ENCODE data around the gene UBC. TPM values are rescaled to one million over a fixed set of nuclear protein-coding genes. Genes with fewer than 3 reads are reported as not detected.

UBC gene
- total and polyA plus RNA-seq, 2 of the 4 experiments (the other 2 are of a cell fraction), result 2,042 to 4,320 TPM

- CTCF ChIA-PET, result interaction anchor here (0.5 kb wide), 1 partner anchor 16 kb away, joined by 3 read pairs; no protein-coding TSS in a partner anchor
- H2BK5ac ChIP-seq (ENCODE audit: low read depth, low read length, poor library complexity, severe bottlenecking), result no peak overlapping the region
- H3K4me1 ChIP-seq (ENCODE audit: control insufficient read depth, insufficient read depth, low read length), result peaks cover 2% of the 10 kb centered on the region; the same call in 1 of the 2 replicates
- H3K9ac ChIP-seq (ENCODE audit: low read depth, low read length), result no peak overlapping the region
- H3K9me3 ChIP-seq (ENCODE audit: control insufficient read depth, insufficient read depth, low read length), result 0 out of 2 replicates have a peak, but pooled peaks cover under 1% of the 10 kb centered on the region
- no peak overlapping the region for H2BK20ac ChIP-seq (ENCODE audit: low read depth, low read length)
- no peak overlapping the region for H2AK5ac ChIP-seq (ENCODE audit: low read depth, low read length)
- intact Hi-C loops (cut with micrococcal nuclease), result no loop called here
- no peak overlapping the region for H3K4me3 ChIP-seq (ENCODE audit: insufficient read depth, low read depth, low read length)
- H3K36me3 ChIP-seq (ENCODE audit: control insufficient read depth, insufficient read depth, low read length), result no peaks in the 10 kb centered on the region
- no peak overlapping the region for H4K5ac ChIP-seq (ENCODE audit: low read depth, low read length)
- DNase-seq (no peak), ATAC-seq (ENCODE audit: low read depth) (no peak)
- no peak overlapping the region for H3K27ac ChIP-seq (ENCODE audit: insufficient read depth, low read length)
- H2BK15ac ChIP-seq (ENCODE audit: low read depth, low read length), result no peak overlapping the region
- peak overlapping the region; percentile 53 for H2AFZ ChIP-seq (replicated peaks; ENCODE audit: low read length, poor library complexity)
- H3K18ac ChIP-seq (ENCODE audit: low read depth, low read length), result no peak overlapping the region
- no peak for TF ChIP-seq NFE2L2 (IDR thresholded peaks at IDR 0.05; ENCODE audit: low read depth, low read length)
- no peak for TF ChIP-seq CHD1 (IDR thresholded peaks at IDR 0.05; ENCODE audit: low read depth, low read length)
- no peak for TF ChIP-seq BHLHE40 (IDR thresholded peaks at IDR 0.05; ENCODE audit: low read depth, low read length)
- TF ChIP-seq SMC3 (IDR thresholded peaks at IDR 0.05; ENCODE audit: low read depth, low read length), result no peak
- no peak for TF ChIP-seq CEBPB (IDR thresholded peaks at IDR 0.05; ENCODE audit: low read depth, low read length)
- TF ChIP-seq MAZ (IDR thresholded peaks at IDR 0.05; ENCODE audit: borderline replicate concordance, low read depth, low read length), result no peak
- no peak for TF ChIP-seq USF2 (IDR thresholded peaks at IDR 0.05; ENCODE audit: low read depth, low read length)
- no peak for TF ChIP-seq RCOR1 (IDR thresholded peaks at IDR 0.05; ENCODE audit: insufficient replicate concordance, low read length)
- TF ChIP-seq FOS (IDR thresholded peaks at IDR 0.05; ENCODE audit: low read depth, low read length), result no peak
- TF ChIP-seq POLR2A (IDR thresholded peaks at IDR 0.05; ENCODE audit: low read depth, low read length), result no peak
- no peak for TF ChIP-seq ELK1 (IDR thresholded peaks at IDR 0.05; ENCODE audit: borderline replicate concordance, low read depth, low read length)
- no peak for TF ChIP-seq CTCF (conservative IDR thresholded peaks at IDR 0.05; ENCODE audit: low read depth, low read length)
- TF ChIP-seq MAFK (IDR thresholded peaks at IDR 0.05; ENCODE audit: low read depth, low read length), result no peak
- TF ChIP-seq RAD21 (IDR thresholded peaks at IDR 0.05; ENCODE audit: low read length), result no peak
- TF ChIP-seq MXI1 (IDR thresholded peaks at IDR 0.05; ENCODE audit: borderline replicate concordance, low read depth, low read length), result no peak
- no peak overlapping the region for H3K56ac ChIP-seq (ENCODE audit: extremely low read depth, insufficient read depth, low read length)
- no peaks in the 10 kb centered on the region for H3K79me1 ChIP-seq (ENCODE audit: low read depth in 1 of 2, low read length in 2 of 2)
- H4K91ac ChIP-seq (ENCODE audit: insufficient read depth, low read depth, low read length), result no peak overlapping the region
- no peak overlapping the region for H4K8ac ChIP-seq (ENCODE audit: low read depth in 2 of 2, low read length in 2 of 2)
- BruUV-seq (replicated peaks), result no TSS peak
- no peak overlapping the region for H3K23ac ChIP-seq (ENCODE audit: low read depth, low read length)
- H3K27me3 ChIP-seq (ENCODE audit: control insufficient read depth, insufficient read depth, low read length), result no peaks in the 10 kb centered on the region; the same call in 1 of the 2 replicates
- in situ Hi-C loops (cut with MboI; ENCODE audit: low sequenced_read_pairs), result no loop called here
- no peaks in the 10 kb centered on the region for H4K20me1 ChIP-seq (ENCODE audit: insufficient read depth, low read length)
- H3K9me1 ChIP-seq (ENCODE audit: insufficient read depth, low read length), result no peaks in the 10 kb centered on the region
- no peak overlapping the region for H2AK9ac ChIP-seq (replicated peaks; ENCODE audit: low read depth, low read length, poor library complexity)
- H3K4me2 ChIP-seq (ENCODE audit: low read depth, low read length), result no peak overlapping the region
- H2BK120ac ChIP-seq (ENCODE audit: low read depth, low read length), result no peak overlapping the region
- dilution Hi-C loops (cut with HindIII; ENCODE audit: low sequenced_read_pairs, unreplicated experiment), result no loop called here
- H3K4ac ChIP-seq (ENCODE audit: low read depth, low read length), result no peak overlapping the region
- POLR2A ChIA-PET (ENCODE audit: unreplicated experiment), result no interaction called here
- no peak overlapping the region for H3K14ac ChIP-seq (replicated peaks; ENCODE audit: low read depth, low read length)
- WGBS, 2 experiments (ENCODE audit: extremely low coverage in 2 of 2, insufficient read length in 1 of 2), result 78% methylated on average over 6 of the region's 15 CpGs; no CpG with 5 or more reads in 1 of the 2 experiments
Observed at GRCh38 chr12:124884587-124885438, 29.6 kb downstream of the UBC start.
